Common myeloid progenitor, CD34-positive (primary cell): ENCODE results near the gene IL17RC. TPM values are rescaled to one million over a fixed set of nuclear protein-coding genes. Genes with fewer than 3 reads are reported as not detected.
"Not testable (repeated sequence)": the region's sequence is repeated elsewhere in the genome, so short reads cannot be mapped to it uniquely, and the experiment has no call there.

Experiments
- CTCF ChIA-PET: fragments of 350-600 bp; sonication (Branson Sonifier 250); formaldehyde crosslinking; loops from one replicate; lab custom pipeline; 2021; ENCODE audit warnings: antibody characterized with exemption; lab: Charles Lee
- POLR2A ChIA-PET: fragments of 350-600 bp; sonication (Branson Sonifier 250); formaldehyde crosslinking; loops from one replicate; lab custom pipeline; 2021; ENCODE audit warnings: antibody characterized with exemption; lab: Charles Lee
- DNase-seq, 3 donors: peaks; one replicate each; pipeline versions ENCODE4 v3.0.0 to v3.0.0-alpha.2; 2013
- H3K27ac ChIP-seq, 2 experiments: 1 replicate in 1 of 2; 2 replicates in 1 of 2; pipeline ENCODE4 v1.7.0; 2013; ENCODE audit warnings: inconsistent platforms in 2 of 2, low read length in 2 of 2, mild to moderate bottlenecking in 2 of 2, low read depth in 1 of 2, moderate library complexity in 1 of 2; ENCODE audit not compliant: severe bottlenecking in 2 of 2, insufficient read depth in 1 of 2, poor library complexity in 1 of 2
- H3K27me3 ChIP-seq, 5 experiments: replicated peaks in 2 of 5; 1 replicate in 3 of 5; 2 replicates in 2 of 5; pipeline versions ENCODE4 v1.6.1 to v1.7.0; 2013; ENCODE audit warnings: low read length in 4 of 5, mild to moderate bottlenecking in 2 of 5, moderate library complexity in 2 of 5, inconsistent platforms in 1 of 5; ENCODE audit not compliant: insufficient read depth in 5 of 5, control insufficient read depth in 4 of 5
- H3K36me3 ChIP-seq, 4 experiments: 1 replicate in 2 of 4; 2 replicates in 2 of 4; pipeline versions ENCODE4 v1.6.1 to v1.7.0; 2013; ENCODE audit warnings: low read length in 3 of 4, control low read depth in 1 of 4, mild to moderate bottlenecking in 1 of 4; ENCODE audit not compliant: control insufficient read depth in 4 of 4, insufficient read depth in 4 of 4
- H3K4me1 ChIP-seq, 4 experiments: 1 replicate in 3 of 4; 2 replicates in 1 of 4; pipeline versions ENCODE4 v1.6.1 to v1.7.1; 2013; ENCODE audit warnings: low read length in 3 of 4, mild to moderate bottlenecking in 3 of 4, control low read depth in 1 of 4, inconsistent platforms in 1 of 4, moderate library complexity in 1 of 4; ENCODE audit not compliant: control insufficient read depth in 4 of 4, insufficient read depth in 4 of 4; ENCODE audit errors: control extremely low read depth in 1 of 4
- H3K4me3 ChIP-seq, 7 experiments: 1 replicate in 4 of 7; 2 replicates in 3 of 7; pipeline versions ENCODE4 v1.5.1 to v1.7.0; 2013; ENCODE audit warnings: mild to moderate bottlenecking in 7 of 7, low read length in 6 of 7, moderate library complexity in 6 of 7, inconsistent platforms in 2 of 7, low read depth in 2 of 7, control low read depth in 1 of 7; ENCODE audit not compliant: insufficient read depth in 4 of 7, control insufficient read depth in 1 of 7; ENCODE audit errors: extremely low read depth in 1 of 7
- H3K9me3 ChIP-seq, 5 experiments: 1 replicate in 4 of 5; 2 replicates in 1 of 5; pipeline versions ENCODE4 v1.6.1 to v1.7.1; 2013; ENCODE audit warnings: low read length in 4 of 5, mild to moderate bottlenecking in 2 of 5, inconsistent platforms in 1 of 5, low read depth in 1 of 5, moderate library complexity in 1 of 5; ENCODE audit not compliant: control insufficient read depth in 4 of 5, insufficient read depth in 2 of 5; ENCODE audit errors: control extremely low read depth in 1 of 5
- WGBS: methylation state at CpG from one replicate; pipeline ENCODE4 v1.1.5; 2013; ENCODE audit not compliant: insufficient coverage; 5-methylcytosine and 5-hydroxymethylcytosine counted together
- polyA plus RNA-seq: library from polyadenylated mRNA; unstranded; fragments of 120-200 nt; gene quantifications from one replicate; pipeline ENCODE4 v1.2.1, GENCODE V29; 2013

Gene IL17RC
- polyA plus RNA-seq = 19.2 TPM

GRCh38 chr3:9916734-9917680, at the start of gene IL17RC:
IL17RC (plus strand) TSS chr3:9917098; CDS start chr3:9917316, 218 bp downstream.
- no peaks in the 10 kb centered on the region for H3K36me3 ChIP-seq
- 25% methylated on average over 17 of the region's 19 CpGs for WGBS
- H3K27ac ChIP-seq = peak within 1 kb of the TSS in 1 of 2 experiments; percentile 70
- H3K9me3 ChIP-seq = peaks cover 0 to under 1% (median 0%) of the 10 kb centered on the region in 5 experiments
- ChIA-PET POLR2A (interaction anchor here (2.3 kb wide), 1 partner anchor 16 kb away, joined by 7 read pairs; the partner anchor contains the start of gene CRELD1), CTCF (interaction anchor here (1.3 to 1.9 kb wide), 3 partner anchors 11 to 15 kb away, joined by 3 to 11 read pairs (median 4); no protein-coding TSS in a partner anchor)
- peaks cover 4 to 55% (median 48%) of the 10 kb centered on the region in 4 experiments for H3K4me1 ChIP-seq
- peak; percentile 53 to 67 (median 66) for DNase-seq
- peak within 1 kb of the TSS; percentile 36 to 83 (median 68) for H3K4me3 ChIP-seq
- H3K27me3 ChIP-seq = no peaks in the 10 kb centered on the region

- Histone ChIP-seq H3K9me3 (no peaks in the 10 kb centered on the region), H3K4me1 (peaks cover 0 to 11% (median 4%) of the 10 kb centered on the region in 4 experiments), H3K36me3 (no peaks in the 10 kb centered on the region), H3K27me3 (no peaks in the 10 kb centered on the region), H3K27ac (no peak overlapping the region), H3K4me3 (no peak overlapping the region)
- no peak for DNase-seq
- WGBS = 98% methylated on average over 12 of the region's 12 CpGs
- CTCF ChIA-PET = interaction anchor here (1.9 kb wide), 1 partner anchor 46 kb away, joined by 7 read pairs; no protein-coding TSS in a partner anchor
- POLR2A ChIA-PET = interaction anchor here (1.0 kb wide), 1 partner anchor 22 kb away, joined by 3 read pairs; no protein-coding TSS in a partner anchor
Measured at GRCh38 chr3:9867106-9867505, 49.8 kb upstream of the IL17RC start.

- no peak overlapping the region for H3K4me3 ChIP-seq
- DNase-seq = no peak
- CTCF ChIA-PET = no interaction called here
- WGBS = 96% methylated on average over 5 of the region's 5 CpGs
- H3K27ac ChIP-seq = no peak overlapping the region
- H3K4me1 ChIP-seq = peaks cover 0 to 4% (median 0%) of the 10 kb centered on the region in 4 experiments
- no peaks in the 10 kb centered on the region for H3K36me3 ChIP-seq
- no peaks in the 10 kb centered on the region for H3K27me3 ChIP-seq
- POLR2A ChIA-PET = no interaction called here
- H3K9me3 ChIP-seq = no peaks in the 10 kb centered on the region
Measured at GRCh38 chr3:9869955-9870354, 46.9 kb upstream of the IL17RC start.

GRCh38 chr3:9870978-9871377, 45.9 kb upstream of the IL17RC start:
- ChIA-PET POLR2A (no interaction called here), CTCF (interaction anchor here (0.6 kb wide), 1 partner anchor 93 kb away, joined by 3 read pairs; no protein-coding TSS in a partner anchor)
- Histone ChIP-seq H3K27me3 (no peaks in the 10 kb centered on the region), H3K27ac (no peak overlapping the region), H3K4me3 (no peak overlapping the region), H3K9me3 (no peaks in the 10 kb centered on the region), H3K36me3 (no peaks in the 10 kb centered on the region), H3K4me1 (peaks cover 0 to 4% (median 0%) of the 10 kb centered on the region in 4 experiments)
- DNase-seq = no peak
- WGBS = no CpG with 5 or more reads among the region's 1 CpG

- H3K4me1 ChIP-seq, H3K4me3 ChIP-seq, H3K27ac ChIP-seq, H3K36me3 ChIP-seq, H3K9me3 ChIP-seq, CTCF ChIA-PET, DNase-seq, POLR2A ChIA-PET, H3K27me3 ChIP-seq: not testable (repeated sequence)
- 86% methylated on average over 4 of the region's 5 CpGs for WGBS
Measured at GRCh38 chr3:9872067-9872466, 44.8 kb upstream of the IL17RC start.

GRCh38 chr3:9875448-9875847, 41.5 kb upstream of the IL17RC start:
- H3K27me3 ChIP-seq = no peaks in the 10 kb centered on the region

GRCh38 chr3:9876255-9876654, 40.6 kb upstream of the IL17RC start:
- 100% methylated on average over 2 of the region's 4 CpGs for WGBS
- H3K36me3 ChIP-seq, DNase-seq, POLR2A ChIA-PET, H3K4me1 ChIP-seq, H3K9me3 ChIP-seq, H3K27me3 ChIP-seq, H3K27ac ChIP-seq, H3K4me3 ChIP-seq: not testable (repeated sequence)
- CTCF ChIA-PET = interaction anchor here (1.3 kb wide), 1 partner anchor 56 kb away, joined by 3 read pairs; no protein-coding TSS in a partner anchor

More at GRCh38 chr3:9875448-9875847, 41.5 kb upstream of the IL17RC start:
- POLR2A ChIA-PET = no interaction called here
- Histone ChIP-seq H3K4me1 (peaks cover 0 to 4% (median 0%) of the 10 kb centered on the region in 4 experiments), H3K9me3 (no peaks in the 10 kb centered on the region), H3K27ac (no peak overlapping the region), H3K36me3 (no peaks in the 10 kb centered on the region), H3K4me3 (no peak overlapping the region)
- no peak for DNase-seq
- CTCF ChIA-PET = no interaction called here
